H1 (cell line): Measurements from ENCODE around the gene RMRP. TPM values are rescaled to one million over a fixed set of nuclear protein-coding genes. Genes with fewer than 3 reads are reported as not detected.

Source experiments
- CTCF ChIA-PET: fragments of 300-600 bp; sonication (Branson Sonifier 250); formaldehyde crosslinking; loops from one replicate; lab custom pipeline; 2021; ENCODE audit not compliant: partially characterized antibody; lab: Charles Lee
- POLR2A ChIA-PET: fragments of 300-600 bp; sonication (Branson Sonifier 250); formaldehyde crosslinking; loops from one replicate; lab custom pipeline; 2021; ENCODE audit warnings: inconsistent platforms; ENCODE audit not compliant: partially characterized antibody; lab: Charles Lee
- DNase-seq, 2 experiments: peaks; one replicate each; pipeline versions ENCODE4 v3.0.0 to v3.0.0-alpha.2; 2010 to 2022; ENCODE audit warnings: low spot score in 2 of 2, low read depth in 1 of 2, mixed read lengths in 1 of 2
- FAIRE-seq: peaks from 2 replicates; lab custom pipeline; 2011; peaks lifted over from hg19 to GRCh38; lab: Jason Lieb, UNC
- H2AFZ ChIP-seq: 2 replicates; pipeline ENCODE4 v1.8.1; 2012; ENCODE audit warnings: low read length, inconsistent platforms
- H2AK5ac ChIP-seq: 2 replicates; pipeline ENCODE4 v1.6.1; 2013; ENCODE audit warnings: low read depth, low read length
- H2BK120ac ChIP-seq: replicated peaks from 2 replicates; pipeline ENCODE3; 2013; ENCODE audit warnings: low read depth, low read length, inconsistent platforms
- H2BK12ac ChIP-seq: 2 replicates; pipeline ENCODE4 v1.6.1; 2013; ENCODE audit warnings: low read depth, low read length
- H2BK15ac ChIP-seq: 2 replicates; pipeline ENCODE4 v1.6.1; 2013; ENCODE audit warnings: low read length
- H2BK20ac ChIP-seq: 2 replicates; pipeline ENCODE4 v1.6.1; 2013; ENCODE audit warnings: low read length
- H2BK5ac ChIP-seq: 2 replicates; pipeline ENCODE4 v1.6.1; 2013; ENCODE audit warnings: low read depth, low read length
- H3K14ac ChIP-seq: 2 replicates; pipeline ENCODE4 v1.6.1; 2013; ENCODE audit warnings: inconsistent platforms; ENCODE audit not compliant: insufficient read length
- H3K18ac ChIP-seq: 2 replicates; pipeline ENCODE4 v1.6.1; 2013; ENCODE audit warnings: low read length; ENCODE audit errors: extremely low read depth
- H3K23ac ChIP-seq: 2 replicates; pipeline ENCODE4 v1.6.1; 2013; ENCODE audit warnings: inconsistent platforms; ENCODE audit not compliant: insufficient read length
- H3K23me2 ChIP-seq: 2 replicates; pipeline ENCODE4 v1.6.1; 2013; ENCODE audit warnings: low read depth, low read length
- H3K27ac ChIP-seq: 2 replicates; pipeline ENCODE4 v1.6.1; 2011; ENCODE audit warnings: low read depth, low read length, inconsistent platforms
- H3K27me3 ChIP-seq, 4 experiments: replicated peaks in 1 of 4; 1 replicate in 1 of 4; 2 replicates in 3 of 4; pipeline versions ENCODE4 v1.6.1 to v1.8.1; 2011 to 2013; ENCODE audit warnings: low read length in 3 of 4, mild to moderate bottlenecking in 3 of 4, inconsistent platforms in 2 of 4, mixed read lengths in 2 of 4, moderate library complexity in 1 of 4; ENCODE audit not compliant: control insufficient read depth in 3 of 4, insufficient read depth in 3 of 4; ENCODE audit errors: extremely low read depth in 1 of 4
- H3K36me3 ChIP-seq, 4 experiments: 2 replicates each; pipeline versions ENCODE4 v1.6.1 to v1.8.1; 2011 to 2013; ENCODE audit warnings: mild to moderate bottlenecking in 4 of 4, low read length in 3 of 4, moderate library complexity in 2 of 4, control low read depth in 1 of 4, inconsistent platforms in 1 of 4; ENCODE audit not compliant: insufficient read depth in 4 of 4, control insufficient read depth in 2 of 4
- H3K4ac ChIP-seq: replicated peaks from 2 replicates; pipeline ENCODE3; 2013; ENCODE audit warnings: low read length, low read depth, mixed read lengths, inconsistent platforms; ENCODE audit not compliant: insufficient read length
- H3K4me1 ChIP-seq, 4 experiments: replicated peaks in 1 of 4; 1 replicate in 1 of 4; 2 replicates in 3 of 4; pipeline versions ENCODE4 v1.6.1 to v1.8.1; 2011 to 2013; ENCODE audit warnings: low read length in 3 of 4, inconsistent platforms in 2 of 4, mixed read lengths in 1 of 4; ENCODE audit not compliant: insufficient read depth in 4 of 4, control insufficient read depth in 3 of 4
- H3K4me2 ChIP-seq, 2 experiments: 2 replicates each; pipeline versions ENCODE4 v1.6.1 to v1.8.1; 2011 to 2013; ENCODE audit warnings: low read depth in 2 of 2, low read length in 2 of 2, control low read depth in 1 of 2, inconsistent platforms in 1 of 2, mild to moderate bottlenecking in 1 of 2; ENCODE audit not compliant: insufficient read depth in 1 of 2
- H3K4me3 ChIP-seq, 4 experiments: fragments of 200-600, 300-600 bp in 1 of 4; sonication (generic), shearing (Covaris generic), sonication (Bioruptor Twin) in 1 of 4; 2 replicates each; pipeline versions ENCODE4 v1.5.1 to v1.8.1; 2011 to 2016; ENCODE audit warnings: low read length in 4 of 4, low read depth in 3 of 4, control low read depth in 2 of 4, inconsistent platforms in 2 of 4, mild to moderate bottlenecking in 2 of 4, mixed read lengths in 1 of 4, moderate library complexity in 1 of 4; ENCODE audit not compliant: insufficient read depth in 2 of 4; ENCODE audit errors: extremely low read depth in 1 of 4
- H3K56ac ChIP-seq: replicated peaks from 2 replicates; pipeline ENCODE3; 2013; ENCODE audit warnings: low read depth, mild to moderate bottlenecking, mixed read lengths, low read length, inconsistent platforms; ENCODE audit not compliant: insufficient read length
- H3K79me1 ChIP-seq: 2 replicates; pipeline ENCODE4 v1.6.1; 2013; ENCODE audit warnings: low read depth, low read length, control low read depth
- H3K79me2 ChIP-seq, 2 experiments: 2 replicates each; pipeline versions ENCODE4 v1.6.1 to v1.8.1; 2012 to 2013; ENCODE audit warnings: low read length in 2 of 2, mild to moderate bottlenecking in 2 of 2, inconsistent platforms in 1 of 2; ENCODE audit not compliant: insufficient read depth in 2 of 2, control insufficient read depth in 1 of 2
- H3K9ac ChIP-seq, 4 experiments: replicated peaks in 1 of 4; 1 replicate in 1 of 4; 2 replicates in 3 of 4; pipeline versions ENCODE4 v1.6.1 to v1.8.1; 2011 to 2013; ENCODE audit warnings: low read depth in 3 of 4, low read length in 3 of 4, control low read depth in 2 of 4, mild to moderate bottlenecking in 2 of 4, moderate library complexity in 2 of 4, inconsistent platforms in 1 of 4; ENCODE audit errors: extremely low read depth in 1 of 4
- H3K9me3 ChIP-seq, 2 experiments: 2 replicates each; pipeline versions ENCODE4 v1.6.1 to v1.8.1; 2012 to 2013; ENCODE audit warnings: mild to moderate bottlenecking in 2 of 2, moderate library complexity in 2 of 2, control low read depth in 1 of 2, inconsistent platforms in 1 of 2, low read depth in 1 of 2, low read length in 1 of 2, mixed read lengths in 1 of 2; ENCODE audit not compliant: insufficient read depth in 2 of 2
- H4K20me1 ChIP-seq, 2 experiments: replicated peaks in 1 of 2; 2 replicates each; pipeline versions ENCODE3 to v1.8.1; 2011 to 2013; ENCODE audit warnings: inconsistent platforms in 2 of 2, low read length in 2 of 2, mild to moderate bottlenecking in 1 of 2; ENCODE audit not compliant: insufficient read depth in 2 of 2, control insufficient read depth in 1 of 2
- H4K5ac ChIP-seq: 2 replicates; pipeline ENCODE4 v1.6.1; 2013; ENCODE audit warnings: low read length, low read depth, mixed read lengths, inconsistent platforms; ENCODE audit not compliant: insufficient read length
- H4K8ac ChIP-seq: 2 replicates; pipeline ENCODE4 v1.8.0; 2013; ENCODE audit warnings: mild to moderate bottlenecking, moderate library complexity, low read length, inconsistent platforms; ENCODE audit not compliant: insufficient read depth; ENCODE audit errors: extremely low read depth
- H4K91ac ChIP-seq: replicated peaks from 2 replicates; pipeline ENCODE3; 2013; ENCODE audit warnings: low read length, mixed read lengths, inconsistent platforms; ENCODE audit not compliant: insufficient read length
- ASH2L ChIP-seq: fragments of 200-600, 300-600 bp; sonication (generic); IDR thresholded peaks from one replicate; pipeline ENCODE4 v1.7.1; 2017; ENCODE audit warnings: low read length
- HDAC2 ChIP-seq, 2 experiments: fragments of 300-600 bp in 1 of 2; sonication (generic) in 1 of 2; IDR thresholded peaks; 2 replicates each; pipeline ENCODE4 v1.6.1; 2011 to 2012; ENCODE audit warnings: low read depth in 2 of 2, low read length in 2 of 2, mild to moderate bottlenecking in 2 of 2, moderate library complexity in 2 of 2, borderline replicate concordance in 1 of 2, inconsistent platforms in 1 of 2
- MAX ChIP-seq: IDR thresholded peaks from 2 replicates; pipeline ENCODE4 v1.6.1; 2012; ENCODE audit warnings: inconsistent platforms
- PHF8 ChIP-seq: fragments of 200-600 bp; sonication (generic); conservative IDR thresholded peaks from 2 replicates; pipeline ENCODE4 v1.7.1; 2012; ENCODE audit warnings: low read depth, mild to moderate bottlenecking, inconsistent platforms, low read length, moderate library complexity
- RAD21 ChIP-seq, 2 experiments: IDR thresholded peaks in 1 of 2; conservative IDR thresholded peaks in 1 of 2; 2 replicates each; pipeline ENCODE4 v1.6.1; 2011; ENCODE audit warnings: low read depth in 2 of 2, low read length in 2 of 2, improper control_type of control experiment in 1 of 2, inconsistent platforms in 1 of 2, mild to moderate bottlenecking in 1 of 2, moderate library complexity in 1 of 2
- SIN3A ChIP-seq, 2 experiments: IDR thresholded peaks in 1 of 2; conservative IDR thresholded peaks in 1 of 2; 2 replicates each; pipeline ENCODE4 v1.6.1; 2011 to 2012; ENCODE audit warnings: low read length in 2 of 2, improper control_type of control experiment in 1 of 2, low read depth in 1 of 2, mild to moderate bottlenecking in 1 of 2
- TAF1 ChIP-seq: IDR thresholded peaks from 2 replicates; pipeline ENCODE4 v1.6.1; 2011; ENCODE audit warnings: mild to moderate bottlenecking, low read depth, low read length
- TAF7 ChIP-seq: optimal IDR thresholded peaks from 2 replicates; pipeline ENCODE3; 2011; ENCODE audit warnings: low read depth, mild to moderate bottlenecking, inconsistent platforms, low read length, moderate library complexity, borderline replicate concordance
- whole genome bisulfite sequencing, 2 experiments: shearing (Covaris generic) in 1 of 2; methylation state at CpG; one replicate each; pipeline versions ENCODE4 v1.1.6 to v1.1.7; 2013 to 2015; ENCODE audit warnings: low lambda C conversion rate in 2 of 2, mixed read lengths in 2 of 2, inconsistent platforms in 1 of 2, low coverage in 1 of 2, missing lambda C conversion rate in 1 of 2; ENCODE audit not compliant: insufficient replicate concordance in 2 of 2, insufficient coverage in 1 of 2, insufficient read length in 1 of 2; ENCODE audit errors: extremely low coverage in 1 of 2, missing lambda C conversion rate in 1 of 2; 5-methylcytosine and 5-hydroxymethylcytosine counted together
- polyA plus RNA-seq, 7 experiments: library from polyadenylated mRNA; depleted of rRNA in 3 of 7; stranded (reverse) in 5 of 7; unstranded in 2 of 7; fragments of >200 nt in 5 of 7; fragments of 200-250 nt in 2 of 7; gene quantifications; 1 replicate in 5 of 7; 2 replicates in 1 of 7; 4 replicates in 1 of 7; pipeline versions ENCODE4 v1.2.1 to v1.2.3, GENCODE V29; 2011 to 2013; ENCODE audit warnings: missing spikeins in 2 of 7, mixed read lengths in 2 of 7
- total RNA-seq: library from RNA; stranded (reverse); fragmentation: NEBNext Ultra II Directional; extraction: Animal tissue kit (Norgen Biotek cat#: 25700); gene quantifications from 2 replicates; pipeline ENCODE4 v1.2.1, GENCODE V29; 2021

Gene RMRP
- total and polyA plus RNA-seq, 2 of the 8 experiments (the other 6 are each of a cell fraction or from before 2014, with no cell fraction given), result 169 to 14,987 TPM

- H3K27me3 ChIP-seq, result no peaks in the 10 kb centered on the region
- H3K79me2 ChIP-seq, result peaks cover 0 to 21% of the 10 kb centered on the region in 2 experiments; a peak in 2 of 4 replicates
- H2AFZ ChIP-seq, result peak overlapping the region; percentile 95
- 0 out of 2 replicates have a peak overlapping the region, but pooled peaks have one; percentile 98 for H2BK15ac ChIP-seq
- peaks cover 5 to 8% of the 10 kb centered on the region in 2 experiments for H4K20me1 ChIP-seq
- H3K4me2 ChIP-seq, result peak overlapping the region; percentile 84 to 90
- DNase-seq, result peak in 1 of 2 experiments; percentile 84
- peak overlapping the region; percentile 4 for H3K4ac ChIP-seq
- peak overlapping the region; percentile 62 for H4K5ac ChIP-seq
- H4K8ac ChIP-seq, result no peak overlapping the region
- no peak for FAIRE-seq
- H3K27ac ChIP-seq, result no peak overlapping the region
- no peaks in the 10 kb centered on the region for H3K9me3 ChIP-seq
- peaks cover 12% of the 10 kb centered on the region for H3K23me2 ChIP-seq
- H3K23ac ChIP-seq, result no peak overlapping the region
- peaks cover 0 to 7% (median 5%) of the 10 kb centered on the region in 4 experiments; a peak in 5 of 8 replicates for H3K36me3 ChIP-seq
- H3K56ac ChIP-seq, result peak overlapping the region; percentile 46
- peak overlapping the region; percentile 72 to 99 (median 82) for H3K4me3 ChIP-seq
- 0 out of 2 replicates have a peak overlapping the region, but pooled peaks have one; percentile 1 for H2BK20ac ChIP-seq
- WGBS, 2 experiments, result 1% methylated on average over 26 of the region's 61 CpGs; no CpG with 5 or more reads in 1 of the 2 experiments
- H3K14ac ChIP-seq, result no peak overlapping the region
- POLR2A ChIA-PET, result interaction anchor here (0.9 to 14.9 kb wide), 19 partner anchors 10 to 611 kb away, joined by 3 to 158 read pairs (median 5); partner anchors contain the start of genes ARHGEF39, CA9, CCDC107 and CREB3
- H3K4me1 ChIP-seq, result peaks cover 6 to 15% (median 8%) of the 10 kb centered on the region in 4 experiments; a peak in 6 of 7 replicates
- peak overlapping the region; percentile 88 for H3K18ac ChIP-seq
- peak overlapping the region in 2 of 4 experiments; percentile 12 to 45; a peak in 1 of 7 replicates for H3K9ac ChIP-seq
- no peak overlapping the region for H4K91ac ChIP-seq
- H3K79me1 ChIP-seq, result peaks cover 2% of the 10 kb centered on the region; the same call in 1 of the 2 replicates
- CTCF ChIA-PET, result interaction anchor here (0.8 to 14.1 kb wide), 12 partner anchors 10 to 213 kb away, joined by 3 to 347 read pairs (median 7); partner anchors contain the start of genes ARHGEF39, CA9, CCDC107 and RMRP
- H2BK120ac ChIP-seq, result no peak overlapping the region
- peak overlapping the region; percentile 45; the same call in 1 of the 2 replicates for H2BK12ac ChIP-seq
- no peak overlapping the region for H2AK5ac ChIP-seq
- peak overlapping the region; percentile 60; the same call in 1 of the 2 replicates for H2BK5ac ChIP-seq
- TF ChIP-seq HDAC2 (IDR thresholded peaks at IDR 0.05; ENCODE audit: borderline replicate concordance in 1 of 2, low read depth in 2 of 2, low read length in 2 of 2) (0 out of 4 replicates have a peak, but pooled peaks of 1 of the 2 experiments have one; percentile 38), TAF1 (peak; percentile 17; the same call in 1 of the 2 replicates), SIN3A (conservative IDR thresholded peaks at IDR 0.05 in 1 of 2, IDR thresholded peaks at IDR 0.05 in 1 of 2; ENCODE audit: low read depth in 1 of 2, low read length in 2 of 2) (0 out of 4 replicates have a peak, but pooled peaks of 1 of the 2 experiments have one; percentile 45), TAF7 (peak; percentile 39), PHF8 (peak; percentile 48; the same call in 1 of the 2 replicates), ASH2L (peak; percentile 80), MAX (0 out of 2 replicates have a peak, but pooled peaks have one; percentile 27), RAD21 (IDR thresholded peaks at IDR 0.05 in 1 of 2, conservative IDR thresholded peaks at IDR 0.05 in 1 of 2; ENCODE audit: low read depth in 2 of 2, low read length in 2 of 2) (no peak)
Measured at GRCh38 chr9:35690614-35691333, 33.0 kb upstream of the RMRP start.
